Hematopoietic multipotent progenitor cell treated with erythropoietin and hydrocortisone succinate and interleukin-3 and kit ligand, for 15 days (in vitro differentiated cells): ENCODE measurements around the gene PDE6D.

ENCODE experiments used
- DNase-seq: peaks from one replicate; pipeline ENCODE4 v3.0.0-alpha.2; 2015; ENCODE audit warnings: low spot score

The PDE6D gene

GRCh38 chr2:231682603-231683291, 98.3 kb downstream of the PDE6D start:
- DNase-seq, result no peak
